GM12892 (cell line): ENCODE results near the gene SKA3.
A peak's percentile ranks its signal among the peaks of the same experiment; 100 is the strongest.

Experiments used
- DNase-seq: peaks from one replicate; pipeline ENCODE4 v3.0.0; 2011; ENCODE audit not compliant: insufficient read length
- FAIRE-seq: peaks from 2 replicates; lab custom pipeline; 2011; peaks lifted over from hg19 to GRCh38; lab: Jason Lieb, UNC
- POLR2A ChIP-seq: IDR thresholded peaks from 2 replicates; pipeline ENCODE4 v1.6.1; 2011; ENCODE audit warnings: low read depth, low read length, control low read depth
- POLR2AphosphoS5 ChIP-seq: IDR thresholded peaks from 2 replicates; pipeline ENCODE4 v1.6.1; 2011; ENCODE audit warnings: low read depth, low read length, control low read depth
- TAF1 ChIP-seq: IDR thresholded peaks from 2 replicates; pipeline ENCODE4 v1.6.1; 2011; ENCODE audit warnings: low read depth, mild to moderate bottlenecking, control low read depth, low read length, borderline replicate concordance

Gene SKA3

GRCh38 chr13:21118180-21118579 is 58.2 kb downstream of the SKA3 start:
- TF ChIP-seq POLR2AphosphoS5, result no peak
- TF ChIP-seq POLR2A, result no peak
- no peak for TF ChIP-seq TAF1
- FAIRE-seq (peak; percentile 27), DNase-seq (no peak)

- FAIRE-seq, result no peak
- DNase-seq, result no peak
- TF ChIP-seq POLR2A (no peak), POLR2AphosphoS5 (no peak), TAF1 (no peak)
Observed at GRCh38 chr13:21117104-21117809, 59.1 kb downstream of the SKA3 start.

- FAIRE-seq, result no peak
Observed at GRCh38 chr13:21116141-21116540, 60.2 kb downstream of the SKA3 start.

GRCh38 chr13:21115231-21115630 is 61.1 kb downstream of the SKA3 start:
- TF ChIP-seq POLR2AphosphoS5 (no peak), TAF1 (no peak), POLR2A (no peak)
- DNase-seq, result no peak
- no peak for FAIRE-seq

More at GRCh38 chr13:21116141-21116540, 60.2 kb downstream of the SKA3 start:
- DNase-seq, result no peak
- TF ChIP-seq POLR2AphosphoS5, result no peak
- TF ChIP-seq TAF1, result no peak
- TF ChIP-seq POLR2A, result no peak

GRCh38 chr13:21111546-21111945 is 64.8 kb downstream of the SKA3 start:
- DNase-seq (no peak), FAIRE-seq (no peak)
- TF ChIP-seq POLR2AphosphoS5, result no peak
- TF ChIP-seq POLR2A, result no peak
- TF ChIP-seq TAF1, result no peak

- FAIRE-seq (no peak), DNase-seq (no peak)
- no peak for TF ChIP-seq POLR2AphosphoS5
- TF ChIP-seq TAF1, result no peak
- no peak for TF ChIP-seq POLR2A
Observed at GRCh38 chr13:21109168-21109567, 67.2 kb downstream of the SKA3 start.

- no peak for DNase-seq
- no peak for FAIRE-seq
- TF ChIP-seq POLR2A (no peak), TAF1 (no peak), POLR2AphosphoS5 (no peak)
Observed at GRCh38 chr13:21106089-21106488, 70.3 kb downstream of the SKA3 start.

- no peak for TF ChIP-seq POLR2A
- TF ChIP-seq TAF1, result no peak
- no peak for TF ChIP-seq POLR2AphosphoS5
- FAIRE-seq, result no peak
- no peak for DNase-seq
Observed at GRCh38 chr13:21104199-21105019, 71.9 kb downstream of the SKA3 start.
